HG02763 (cell line): ENCODE measurements around the gene ABCA3.

Source experiments
- ATAC-seq: cut with Tn5 transposase; IDR thresholded peaks from one replicate; pipeline ENCODE4 v1.9.1; 2021; ENCODE audit warnings: mild to moderate bottlenecking, moderate library complexity; ENCODE audit not compliant: unreplicated experiment

Gene ABCA3

GRCh38 chr16:2237493-2238149 is 102.9 kb downstream of the ABCA3 start:
- no peak for ATAC-seq

- ATAC-seq, result no peak
These were observed 103.4 kb downstream of the ABCA3 start for GRCh38 chr16:2237102-2237482.

GRCh38 chr16:2236337-2237101 is 104.0 kb downstream of the ABCA3 start, which contains the start of gene DNASE1L2:
TSS of gene DNASE1L2 (plus strand) at chr16:2236444. CDS start at chr16:2236817, 373 bp downstream.
- no peak for ATAC-seq

- no peak for ATAC-seq
These were observed 104.7 kb downstream of the ABCA3 start for GRCh38 chr16:2235695-2236336.

- ATAC-seq, result no peak
These were observed 105.3 kb downstream of the ABCA3 start for GRCh38 chr16:2235234-2235651.

GRCh38 chr16:2234813-2235170 is 105.7 kb downstream of the ABCA3 start:
- no peak for ATAC-seq

GRCh38 chr16:2233872-2234812 is 106.4 kb downstream of the ABCA3 start:
- ATAC-seq, result no peak

- ATAC-seq, result no peak
These were observed 107.3 kb downstream of the ABCA3 start for GRCh38 chr16:2233046-2233775.

- ATAC-seq, result no peak
These were observed 108.2 kb downstream of the ABCA3 start for GRCh38 chr16:2232094-2232990.

GRCh38 chr16:2231016-2231931 is 109.3 kb downstream of the ABCA3 start:
- no peak for ATAC-seq

GRCh38 chr16:2230376-2230775 is 110.2 kb downstream of the ABCA3 start:
- no peak for ATAC-seq

GRCh38 chr16:2229632-2230250 is 110.8 kb downstream of the ABCA3 start:
- ATAC-seq, result no peak

- no peak for ATAC-seq
These were observed 111.4 kb downstream of the ABCA3 start for GRCh38 chr16:2229091-2229490.

GRCh38 chr16:2228161-2228824 is 112.2 kb downstream of the ABCA3 start:
- ATAC-seq, result no peak

- no peak for ATAC-seq
These were observed 113.6 kb downstream of the ABCA3 start for GRCh38 chr16:2226918-2227317.

GRCh38 chr16:2226245-2226793 is 114.2 kb downstream of the ABCA3 start:
- no peak for ATAC-seq
